GM19240 (cell line): ENCODE results near the gene MSL3.

ENCODE experiments used
- DNase-seq: peaks from one replicate; pipeline ENCODE4 v3.0.0; 2011; ENCODE audit warnings: low spot score; ENCODE audit not compliant: insufficient read length

Gene MSL3, protein sequence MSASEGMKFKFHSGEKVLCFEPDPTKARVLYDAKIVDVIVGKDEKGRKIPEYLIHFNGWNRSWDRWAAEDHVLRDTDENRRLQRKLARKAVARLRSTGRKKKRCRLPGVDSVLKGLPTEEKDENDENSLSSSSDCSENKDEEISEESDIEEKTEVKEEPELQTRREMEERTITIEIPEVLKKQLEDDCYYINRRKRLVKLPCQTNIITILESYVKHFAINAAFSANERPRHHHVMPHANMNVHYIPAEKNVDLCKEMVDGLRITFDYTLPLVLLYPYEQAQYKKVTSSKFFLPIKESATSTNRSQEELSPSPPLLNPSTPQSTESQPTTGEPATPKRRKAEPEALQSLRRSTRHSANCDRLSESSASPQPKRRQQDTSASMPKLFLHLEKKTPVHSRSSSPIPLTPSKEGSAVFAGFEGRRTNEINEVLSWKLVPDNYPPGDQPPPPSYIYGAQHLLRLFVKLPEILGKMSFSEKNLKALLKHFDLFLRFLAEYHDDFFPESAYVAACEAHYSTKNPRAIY

DNA sequence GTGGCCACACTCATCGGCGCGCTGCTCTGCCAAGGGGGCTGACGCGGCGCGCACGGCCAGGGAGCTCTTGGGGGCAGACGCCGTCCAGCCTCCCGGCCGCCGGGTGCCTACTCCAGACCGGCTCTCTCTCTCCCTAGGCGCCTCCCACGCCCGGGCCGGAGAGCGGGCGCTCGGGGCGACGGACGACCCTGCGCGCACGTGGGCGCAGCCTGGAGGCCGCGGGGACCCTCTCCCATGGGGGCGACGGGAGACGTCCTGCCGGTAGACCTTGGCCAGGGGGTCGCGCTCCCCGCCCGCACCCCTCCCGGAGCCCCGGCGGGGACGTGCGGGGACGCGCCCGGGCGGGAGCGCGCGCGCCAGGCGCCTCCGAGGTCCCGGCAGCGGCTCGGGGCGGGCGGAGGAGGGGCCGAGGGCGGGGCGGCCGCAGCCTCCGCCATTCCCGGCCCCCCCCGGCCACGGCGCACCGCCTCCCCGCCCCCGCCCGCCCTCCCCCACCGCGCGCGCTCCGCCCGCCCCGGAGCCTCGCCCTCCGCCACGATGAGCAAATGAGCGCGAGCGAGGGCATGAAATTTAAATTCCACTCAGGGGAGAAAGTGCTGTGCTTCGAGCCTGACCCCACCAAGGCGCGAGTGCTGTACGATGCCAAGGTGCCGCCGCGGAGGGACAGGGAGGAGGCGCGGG lies at the start of gene MSL3:
MSL3 (plus strand) TSS at position 519 of the 681 bp plus-strand sequence; CDS start at position 546, 27 bp downstream.
- no peak for DNase-seq

DNA sequence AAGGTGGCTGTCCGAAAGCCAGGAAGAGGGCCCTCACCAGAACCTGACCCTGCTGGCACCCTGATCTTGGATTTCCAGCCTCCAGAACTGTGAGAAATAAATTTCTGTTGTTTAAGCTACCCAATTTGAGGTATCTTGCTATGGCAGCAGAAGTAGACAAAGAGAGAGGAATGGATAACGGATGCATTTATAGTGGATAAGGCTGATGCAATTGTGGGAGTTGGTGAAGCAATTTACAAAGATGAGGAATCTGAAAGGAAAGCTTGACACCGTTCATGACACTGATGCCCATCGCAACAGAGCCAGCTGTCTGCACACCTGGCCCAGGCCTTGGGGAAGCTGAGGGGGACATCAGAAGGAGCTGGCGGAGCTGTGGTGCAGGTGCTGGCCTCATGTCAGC lies 35.7 kb upstream of the MSL3 start:
- DNase-seq = no peak

DNA sequence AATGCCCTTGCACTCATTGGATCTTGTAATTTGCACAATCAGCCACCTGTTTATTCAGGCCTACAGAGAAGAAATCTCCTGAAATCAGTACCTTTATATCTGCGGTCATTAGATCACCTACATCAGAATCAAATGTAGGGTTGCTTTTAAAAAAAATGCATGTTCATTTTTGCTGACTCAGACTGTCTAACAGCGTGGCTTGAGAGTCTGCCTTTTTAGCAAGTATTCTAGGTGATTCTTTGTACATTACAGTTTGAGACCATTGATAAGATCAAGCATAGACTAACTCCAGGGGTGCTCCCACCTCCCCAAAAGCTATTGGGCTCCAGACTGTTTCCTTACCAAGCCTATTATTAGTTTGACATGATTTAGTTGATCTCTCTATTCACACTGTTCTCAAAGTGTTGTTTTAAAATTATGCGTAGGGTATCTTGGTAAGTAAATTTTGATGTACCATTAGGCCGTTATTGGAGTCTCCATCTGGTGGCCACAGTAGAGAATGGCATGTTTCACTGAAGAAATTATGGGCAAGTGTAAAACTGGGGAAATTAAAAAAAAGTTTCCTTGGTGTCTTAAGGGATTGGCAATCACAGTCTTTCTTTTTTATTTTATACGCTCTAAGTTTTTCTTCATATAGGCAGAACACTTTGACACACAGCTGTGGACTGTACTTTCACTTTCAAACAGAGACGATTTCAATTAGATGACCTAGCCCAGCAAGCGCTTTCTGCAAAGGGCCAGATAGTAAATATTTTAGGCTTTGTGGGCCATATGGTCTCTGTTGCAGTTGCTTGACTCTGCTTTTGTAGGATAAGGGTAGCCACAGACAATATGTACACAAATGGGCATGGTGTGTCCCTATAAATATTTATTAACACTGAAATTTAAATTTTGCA lies 33.7 kb upstream of the MSL3 start:
- peak; percentile 14 for DNase-seq

DNA sequence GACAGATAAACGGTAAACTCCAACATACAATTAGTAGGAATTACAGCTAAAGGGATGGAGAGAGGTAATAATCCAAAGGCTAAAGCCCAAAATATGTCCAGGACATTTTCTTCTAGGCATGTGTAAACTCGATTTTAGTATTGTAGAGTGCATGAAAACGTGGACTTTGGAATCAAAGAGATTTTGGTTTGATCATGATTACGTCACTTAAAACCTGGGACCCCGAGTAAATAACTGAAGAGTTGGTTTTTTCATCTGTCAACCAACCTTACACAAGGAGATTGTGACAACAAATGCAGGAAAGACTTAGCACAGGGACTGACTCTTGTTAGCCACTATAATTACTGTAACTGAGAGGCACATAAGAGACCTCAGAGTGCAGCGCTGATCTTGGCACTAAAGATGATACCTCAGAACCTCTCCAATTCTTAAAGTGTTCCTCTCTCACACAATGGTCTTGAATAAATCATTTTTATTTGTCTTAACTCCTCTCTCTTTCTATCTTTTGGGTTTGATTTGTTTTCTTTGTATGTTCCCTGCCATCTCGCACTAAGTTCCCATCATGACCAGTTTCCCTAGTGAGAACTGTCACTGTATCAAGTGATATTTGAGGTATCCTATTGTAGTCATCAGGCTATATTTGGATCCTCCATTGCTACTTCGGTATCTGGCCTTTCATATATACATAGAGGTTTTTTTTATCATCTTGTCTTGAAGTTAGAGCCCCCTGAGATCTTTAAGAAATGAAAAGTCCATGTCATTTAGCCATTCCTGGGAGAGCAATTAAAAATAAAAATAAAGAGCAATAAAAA lies 32.2 kb upstream of the MSL3 start:
- no peak for DNase-seq

DNA sequence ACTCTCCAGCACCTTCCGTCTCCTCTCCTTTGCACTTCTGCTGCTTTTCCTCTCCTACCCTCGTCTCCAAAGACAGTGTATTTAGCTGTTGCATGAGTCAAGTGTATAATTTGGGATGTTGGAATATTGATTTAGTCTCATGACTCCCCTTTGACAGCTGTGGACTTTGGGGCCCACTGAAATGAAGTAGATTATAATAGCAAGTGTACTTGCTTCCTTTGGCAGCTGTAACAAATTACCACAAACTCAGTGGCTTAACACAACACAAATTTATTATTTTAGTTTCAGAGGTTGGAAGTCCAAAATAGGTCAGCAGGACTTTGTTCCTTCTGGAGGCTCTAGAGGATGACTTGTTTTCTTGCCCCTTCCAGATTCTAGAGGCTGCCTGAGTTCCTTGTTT lies 29.5 kb upstream of the MSL3 start:
- DNase-seq = no peak

DNA sequence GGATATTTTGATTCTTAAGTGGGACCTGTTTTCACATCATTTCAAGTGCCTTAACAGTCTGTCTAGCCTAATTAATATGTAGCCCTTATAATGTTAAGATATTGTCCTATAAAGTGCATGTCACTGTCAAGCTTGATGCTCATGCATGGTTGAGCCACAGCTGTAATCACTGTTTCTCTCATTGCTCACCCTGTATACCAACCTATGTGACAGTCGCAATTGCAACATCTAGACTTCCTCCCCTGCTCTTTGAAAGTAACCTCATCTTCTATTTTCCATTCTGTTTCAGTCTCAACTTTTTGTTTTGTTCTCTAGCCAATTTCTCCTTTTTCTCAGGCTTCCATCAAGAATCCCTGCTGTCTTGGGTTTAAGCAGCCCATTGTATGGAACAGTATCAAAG lies 24.4 kb upstream of the MSL3 start:
- no peak for DNase-seq

DNA sequence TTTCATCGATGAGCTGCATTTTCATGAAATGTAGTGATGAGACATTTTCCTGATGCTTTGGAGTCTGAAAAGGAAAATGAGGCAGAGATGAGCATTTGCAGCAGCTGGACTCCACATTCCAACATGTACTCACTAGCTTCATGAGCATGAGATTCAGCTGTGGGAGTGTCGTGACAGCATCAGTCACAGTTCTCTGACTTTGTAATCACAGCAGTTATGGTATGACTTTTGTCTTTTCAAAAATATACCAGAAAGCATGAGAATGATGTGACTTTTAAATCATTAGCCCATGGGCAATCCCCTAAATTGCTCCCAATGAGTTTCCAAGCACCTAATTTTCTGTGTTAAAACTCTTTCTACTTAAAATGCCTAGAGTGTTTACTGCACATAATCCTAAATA lies 18.3 kb upstream of the MSL3 start:
- no peak for DNase-seq

DNA sequence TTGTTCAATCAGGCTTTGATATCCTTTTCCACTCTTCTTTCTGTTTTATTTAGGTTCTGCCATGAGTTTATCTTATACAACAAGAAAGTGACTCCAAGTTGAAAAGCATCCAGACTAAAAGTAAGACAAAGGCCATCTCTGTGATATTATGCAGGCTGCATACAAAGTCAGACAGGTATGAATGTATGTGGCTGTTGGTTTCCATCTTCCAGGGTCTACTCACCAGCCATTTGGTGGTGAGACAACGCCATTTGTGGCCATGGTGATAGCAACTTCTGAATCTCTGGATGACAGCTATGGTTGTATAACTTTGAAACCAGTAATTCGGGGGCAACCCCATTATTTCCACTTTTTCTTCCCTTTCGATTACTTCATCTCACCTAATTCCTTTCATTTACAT lies 17.2 kb upstream of the MSL3 start:
- no peak for DNase-seq

DNA sequence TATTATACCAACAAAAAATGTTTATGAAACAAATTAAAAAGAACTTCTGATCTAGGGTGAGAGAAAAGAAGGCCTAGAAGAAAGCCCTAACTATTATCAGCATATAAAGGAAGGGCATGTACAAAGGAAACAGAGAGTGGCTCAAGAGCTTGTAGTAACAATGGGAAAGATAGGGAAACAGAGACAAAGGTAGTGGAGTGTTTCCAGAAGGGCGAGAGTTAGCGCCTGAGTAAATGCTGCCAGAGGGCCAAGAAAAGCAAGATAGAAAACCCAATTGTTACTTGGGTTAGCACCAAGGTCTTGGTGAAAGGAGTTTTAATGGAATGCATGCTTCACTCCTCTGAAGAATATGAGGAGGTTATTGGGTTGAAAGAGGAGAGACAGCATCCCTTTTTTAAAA lies 16.5 kb upstream of the MSL3 start:
- no peak for DNase-seq

DNA sequence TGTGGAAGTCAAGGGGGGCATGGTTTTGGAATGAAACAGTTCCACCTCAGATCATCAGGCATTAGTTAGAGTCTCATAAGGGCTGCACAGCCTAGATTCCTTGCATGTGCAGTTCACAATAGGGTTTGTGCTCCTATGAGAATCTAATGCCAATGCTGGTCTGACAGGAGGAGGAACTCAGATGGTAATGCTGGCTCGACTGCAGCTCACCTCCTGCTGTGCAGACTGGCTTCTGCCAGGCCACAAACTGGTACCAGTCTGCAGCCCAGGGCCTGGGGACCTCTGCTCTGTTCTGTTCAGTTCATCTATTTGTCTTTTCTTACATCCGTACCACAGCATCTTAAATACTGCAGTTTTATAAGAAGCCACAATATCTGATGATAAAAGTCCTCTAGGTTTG lies 12.2 kb upstream of the MSL3 start:
- DNase-seq = no peak

DNA sequence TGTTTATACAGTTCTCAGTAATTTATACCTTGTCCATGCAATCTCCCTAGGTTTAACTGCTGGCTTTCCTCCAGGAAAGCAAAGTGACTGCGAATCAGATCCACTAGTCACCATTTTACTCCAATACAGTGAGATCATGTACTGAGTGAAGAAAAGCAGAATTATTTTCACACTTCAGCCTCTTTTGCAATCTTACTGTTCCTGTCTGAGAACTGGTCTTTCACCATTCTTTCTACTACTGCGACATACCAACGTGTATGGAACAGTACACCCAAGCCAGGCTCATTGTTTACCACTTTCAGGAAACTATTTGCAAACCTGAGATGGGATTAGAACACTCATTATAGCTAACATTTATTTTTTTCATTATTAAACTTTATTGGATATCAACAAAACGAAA lies 8.0 kb upstream of the MSL3 start:
- DNase-seq = no peak

DNA sequence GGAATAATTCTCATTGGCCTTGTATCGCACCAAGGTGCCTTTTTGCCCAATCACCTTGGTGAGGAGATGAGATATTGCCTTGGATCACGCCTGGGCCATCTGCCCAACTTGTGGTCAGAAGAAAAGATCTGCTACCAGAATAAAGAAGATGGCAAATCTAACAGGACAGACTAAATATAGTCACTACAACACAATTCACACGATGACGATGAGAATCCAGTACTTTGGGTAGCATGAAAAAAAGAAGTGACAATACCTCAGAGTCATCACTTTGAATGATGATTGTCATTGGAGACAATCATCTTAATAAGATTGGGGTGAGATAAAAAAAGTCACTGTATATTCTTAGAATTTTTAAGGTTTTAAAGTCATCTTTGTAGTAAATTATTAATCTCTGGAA lies 7.3 kb upstream of the MSL3 start:
- no peak for DNase-seq

DNA sequence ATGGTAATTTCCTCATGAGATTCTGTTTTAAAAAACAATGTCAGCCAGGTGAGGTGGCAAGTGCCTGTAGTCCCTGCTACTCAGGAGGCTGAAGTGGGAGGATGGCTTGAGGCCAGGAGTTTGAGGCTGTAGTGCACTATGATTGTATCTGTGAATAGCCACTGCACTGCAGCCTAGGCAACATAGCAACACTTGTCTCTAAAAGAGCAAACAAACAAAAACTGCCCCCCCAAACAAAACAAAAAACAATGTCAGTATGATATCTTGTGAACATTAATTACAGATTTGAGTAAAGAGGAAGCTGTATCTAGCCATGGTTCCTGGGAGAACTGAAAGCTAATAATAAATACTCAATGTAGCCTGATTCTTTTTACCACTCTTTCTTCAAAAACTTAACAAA lies 6.8 kb upstream of the MSL3 start:
- DNase-seq = no peak

DNA sequence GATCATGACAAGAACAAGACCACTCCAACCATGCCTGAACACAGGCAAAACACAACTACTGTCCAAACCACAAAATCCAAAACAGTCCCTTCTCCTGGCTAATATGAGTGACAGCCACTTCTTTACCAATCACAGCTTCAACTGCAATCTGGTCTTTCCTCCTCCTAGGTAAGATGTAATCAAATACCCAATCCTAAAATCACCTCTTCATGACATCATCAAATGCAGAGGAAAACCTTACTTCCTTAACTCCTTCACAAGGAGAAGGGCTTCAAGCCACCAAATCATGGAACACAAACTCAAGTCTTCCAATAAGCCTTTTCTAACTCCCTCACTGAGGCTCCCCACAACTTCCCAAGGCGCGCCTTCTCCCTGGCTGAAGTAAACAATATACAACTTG lies 4.4 kb upstream of the MSL3 start:
- DNase-seq = no peak

DNA sequence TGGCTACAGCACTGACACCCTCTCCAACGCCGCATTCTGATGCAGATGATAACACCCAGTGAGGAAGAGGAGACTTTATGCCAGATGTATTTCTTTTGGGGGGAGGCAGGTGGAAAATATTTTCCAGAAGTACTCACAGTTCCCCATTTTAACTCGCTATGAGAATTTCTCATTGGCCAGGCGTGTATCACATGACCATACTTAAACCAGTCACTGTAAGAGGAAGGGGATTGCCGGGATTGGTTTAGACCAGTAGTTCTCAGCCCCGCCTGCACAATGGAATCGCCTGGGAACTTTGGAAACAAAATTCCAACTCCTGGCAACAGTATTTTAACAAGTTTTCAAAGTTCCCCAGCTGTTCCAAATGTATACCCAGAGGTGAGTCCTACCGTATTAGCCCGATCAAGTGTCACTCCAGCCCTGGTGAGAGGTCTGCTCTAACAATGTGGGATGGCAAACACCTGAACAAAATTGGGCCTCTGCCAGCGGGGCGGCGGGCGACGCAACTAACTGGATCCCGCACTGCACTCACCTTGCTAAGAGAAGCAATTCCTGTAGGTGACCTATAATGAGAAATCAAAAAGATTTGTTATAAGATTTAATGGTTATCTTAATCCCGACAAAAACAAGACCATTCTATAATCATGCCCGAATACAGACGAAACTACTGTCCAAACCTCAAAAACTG lies 2.9 kb upstream of the MSL3 start:
- no peak for DNase-seq

DNA sequence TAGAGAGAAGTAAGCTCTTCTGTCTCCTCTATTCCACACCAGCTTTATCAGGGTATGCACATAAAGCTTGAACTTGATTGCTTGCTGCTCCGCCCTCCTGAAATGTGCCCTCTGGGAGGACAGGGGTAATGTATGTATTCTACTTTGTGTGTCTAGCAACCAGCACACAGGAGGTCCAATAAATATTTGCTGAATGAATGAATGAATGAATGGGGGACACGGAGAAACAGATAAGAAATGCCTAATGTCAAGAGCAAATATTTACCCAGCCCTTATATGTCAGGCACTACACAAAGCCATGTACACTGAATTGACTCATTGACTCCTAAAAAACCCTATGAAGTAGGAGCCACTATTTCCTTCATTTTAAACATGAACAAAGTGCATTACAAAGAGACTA lies 2.3 kb upstream of the MSL3 start:
- DNase-seq = no peak

DNA sequence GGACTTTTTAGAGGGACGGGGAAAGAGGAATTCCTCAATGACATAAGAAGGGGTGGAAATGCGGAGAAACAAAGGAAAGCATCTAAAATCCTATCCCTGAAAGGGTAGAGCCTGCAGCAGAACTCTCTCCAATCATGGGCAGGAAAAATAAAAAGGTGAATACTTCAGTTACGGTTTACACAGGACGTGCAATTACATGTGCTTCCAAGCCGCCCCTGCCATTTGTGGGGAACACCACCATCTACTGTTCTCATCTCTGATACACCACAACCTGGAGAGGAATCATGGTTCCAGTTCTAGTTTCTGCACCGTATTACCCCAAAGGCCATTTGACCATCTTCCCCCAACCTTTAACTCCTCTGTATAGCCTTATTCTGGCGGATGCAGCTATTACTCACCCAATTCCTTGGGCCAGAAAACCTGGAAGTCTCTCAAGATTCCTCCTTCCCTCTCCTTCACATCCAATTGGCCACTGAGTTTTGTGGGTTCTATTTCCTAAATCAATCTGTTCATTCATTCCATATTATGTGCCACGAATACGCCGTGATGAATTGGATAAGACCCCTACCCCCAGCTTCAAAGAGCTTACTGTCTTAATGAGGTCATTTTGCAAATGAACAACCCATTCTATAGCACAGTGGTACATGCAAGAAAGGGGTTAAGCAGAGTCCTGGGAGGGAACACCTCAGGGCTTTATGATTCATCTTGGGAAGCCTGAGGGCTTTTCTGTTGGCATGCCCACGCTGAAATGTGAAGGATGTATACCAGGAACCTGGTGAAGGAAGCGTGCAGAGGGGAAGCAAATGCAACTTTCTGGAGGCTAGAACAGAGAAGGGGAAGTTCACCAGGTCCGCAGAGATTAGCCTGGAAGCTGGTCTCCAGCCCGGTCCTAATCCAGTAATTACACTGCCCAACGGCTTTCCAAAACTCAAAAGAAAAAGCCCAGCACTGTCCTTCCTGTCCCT lies 1.4 kb upstream of the MSL3 start:
- DNase-seq = no peak

DNA sequence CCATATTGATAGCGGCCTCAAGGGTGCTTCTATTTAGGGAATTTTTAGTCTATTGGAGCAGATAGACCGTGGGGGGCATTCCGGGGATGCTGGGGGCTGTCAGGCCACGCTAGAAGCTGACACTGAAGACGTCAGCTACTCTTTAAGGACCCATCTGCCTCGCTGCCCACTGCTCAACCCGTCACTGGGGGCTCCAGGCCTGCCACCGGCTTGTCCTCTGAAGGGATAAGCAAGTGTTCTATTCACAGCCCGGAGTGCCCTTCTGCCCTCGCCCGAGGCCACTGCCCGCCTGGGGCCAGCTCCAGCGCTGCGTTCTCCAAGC lies 679 bp upstream of the MSL3 start:
- DNase-seq = no peak

DNA sequence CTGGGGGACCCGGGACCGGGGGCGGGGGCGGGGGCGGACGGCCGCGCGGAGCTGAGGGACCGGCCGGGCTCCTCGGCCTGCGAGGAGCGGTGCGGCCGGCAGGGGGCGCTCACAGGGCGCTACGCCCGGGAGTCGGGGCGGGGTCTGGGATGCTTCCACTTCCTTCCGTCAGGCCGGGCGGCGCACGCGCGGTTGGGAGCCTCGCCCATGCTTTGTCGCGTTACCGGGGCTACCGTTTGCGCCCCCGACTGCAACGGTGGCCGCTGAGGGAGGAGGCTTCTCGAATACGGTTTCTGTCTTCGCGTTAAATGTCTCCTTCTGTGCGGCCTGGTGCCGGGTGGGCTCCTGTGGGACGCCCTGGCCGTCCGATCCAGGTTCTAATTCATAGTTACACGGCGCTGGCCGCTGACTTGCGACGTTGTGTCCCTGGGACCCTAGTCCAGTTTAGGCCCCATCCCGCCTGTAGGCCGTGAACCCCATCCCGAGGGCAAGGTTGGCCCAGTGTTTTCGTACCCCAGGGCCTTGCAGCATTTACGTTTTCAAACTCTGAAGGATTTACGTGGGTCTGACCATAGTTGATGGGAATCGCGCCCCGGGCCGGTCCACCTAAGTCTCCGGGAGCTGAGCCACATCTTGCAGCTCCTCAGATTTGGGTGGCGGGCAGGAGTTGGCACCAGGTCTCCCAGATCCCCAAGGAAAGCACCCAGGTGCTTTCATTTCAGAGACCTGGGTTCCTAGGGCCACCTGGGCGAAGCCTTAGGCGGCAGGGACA lies 549 bp downstream of the MSL3 start:
- no peak for DNase-seq
